LNCaP clone FGC (cell line): ENCODE results near the gene BMP6.

ENCODE experiments used
- DNase-seq: peaks from one replicate; pipeline ENCODE4 v3.0.0-alpha.2; 2011; ENCODE audit warnings: low read depth
- H3K4me3 ChIP-seq: 2 replicates; pipeline ENCODE4 v1.5.1; 2011; ENCODE audit warnings: mild to moderate bottlenecking, low read depth, low read length, control low read depth
- TF ChIP-seq, protein P1 (sequence below): IDR thresholded peaks from 2 replicates; pipeline ENCODE4 v1.5.1; 2012; ENCODE audit warnings: mild to moderate bottlenecking; ENCODE audit not compliant: control insufficient read depth, insufficient read depth; ENCODE audit errors: extremely low read depth

BMP6 gene

DNA sequence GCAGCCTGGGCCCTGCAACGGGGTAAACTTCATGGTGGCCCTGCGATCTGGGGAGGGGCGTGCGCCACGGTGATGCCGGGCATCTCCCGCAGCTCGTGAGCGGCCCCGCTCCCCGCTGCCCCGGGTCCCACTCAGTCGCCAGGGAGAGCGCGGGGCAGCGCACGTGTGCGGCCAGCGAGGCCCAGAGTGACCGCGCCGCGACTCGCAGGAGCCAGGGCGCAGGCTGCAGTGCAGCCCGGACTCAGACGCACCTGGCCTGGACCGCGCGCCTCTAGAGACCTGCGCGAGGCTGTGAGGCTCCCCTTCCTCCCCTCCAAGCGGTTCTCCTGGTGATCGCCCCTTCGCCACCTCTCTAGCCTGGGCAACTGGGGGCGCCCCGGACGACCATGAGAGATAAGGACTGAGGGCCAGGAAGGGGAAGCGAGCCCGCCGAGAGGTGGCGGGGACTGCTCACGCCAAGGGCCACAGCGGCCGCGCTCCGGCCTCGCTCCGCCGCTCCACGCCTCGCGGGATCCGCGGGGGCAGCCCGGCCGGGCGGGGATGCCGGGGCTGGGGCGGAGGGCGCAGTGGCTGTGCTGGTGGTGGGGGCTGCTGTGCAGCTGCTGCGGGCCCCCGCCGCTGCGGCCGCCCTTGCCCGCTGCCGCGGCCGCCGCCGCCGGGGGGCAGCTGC lies 652 bp downstream of the BMP6 start:
- H3K4me3 ChIP-seq = peak overlapping the region; percentile 52
- TF ChIP-seq, protein P1, sequence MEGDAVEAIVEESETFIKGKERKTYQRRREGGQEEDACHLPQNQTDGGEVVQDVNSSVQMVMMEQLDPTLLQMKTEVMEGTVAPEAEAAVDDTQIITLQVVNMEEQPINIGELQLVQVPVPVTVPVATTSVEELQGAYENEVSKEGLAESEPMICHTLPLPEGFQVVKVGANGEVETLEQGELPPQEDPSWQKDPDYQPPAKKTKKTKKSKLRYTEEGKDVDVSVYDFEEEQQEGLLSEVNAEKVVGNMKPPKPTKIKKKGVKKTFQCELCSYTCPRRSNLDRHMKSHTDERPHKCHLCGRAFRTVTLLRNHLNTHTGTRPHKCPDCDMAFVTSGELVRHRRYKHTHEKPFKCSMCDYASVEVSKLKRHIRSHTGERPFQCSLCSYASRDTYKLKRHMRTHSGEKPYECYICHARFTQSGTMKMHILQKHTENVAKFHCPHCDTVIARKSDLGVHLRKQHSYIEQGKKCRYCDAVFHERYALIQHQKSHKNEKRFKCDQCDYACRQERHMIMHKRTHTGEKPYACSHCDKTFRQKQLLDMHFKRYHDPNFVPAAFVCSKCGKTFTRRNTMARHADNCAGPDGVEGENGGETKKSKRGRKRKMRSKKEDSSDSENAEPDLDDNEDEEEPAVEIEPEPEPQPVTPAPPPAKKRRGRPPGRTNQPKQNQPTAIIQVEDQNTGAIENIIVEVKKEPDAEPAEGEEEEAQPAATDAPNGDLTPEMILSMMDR = no peak
- DNase-seq = no peak

DNA sequence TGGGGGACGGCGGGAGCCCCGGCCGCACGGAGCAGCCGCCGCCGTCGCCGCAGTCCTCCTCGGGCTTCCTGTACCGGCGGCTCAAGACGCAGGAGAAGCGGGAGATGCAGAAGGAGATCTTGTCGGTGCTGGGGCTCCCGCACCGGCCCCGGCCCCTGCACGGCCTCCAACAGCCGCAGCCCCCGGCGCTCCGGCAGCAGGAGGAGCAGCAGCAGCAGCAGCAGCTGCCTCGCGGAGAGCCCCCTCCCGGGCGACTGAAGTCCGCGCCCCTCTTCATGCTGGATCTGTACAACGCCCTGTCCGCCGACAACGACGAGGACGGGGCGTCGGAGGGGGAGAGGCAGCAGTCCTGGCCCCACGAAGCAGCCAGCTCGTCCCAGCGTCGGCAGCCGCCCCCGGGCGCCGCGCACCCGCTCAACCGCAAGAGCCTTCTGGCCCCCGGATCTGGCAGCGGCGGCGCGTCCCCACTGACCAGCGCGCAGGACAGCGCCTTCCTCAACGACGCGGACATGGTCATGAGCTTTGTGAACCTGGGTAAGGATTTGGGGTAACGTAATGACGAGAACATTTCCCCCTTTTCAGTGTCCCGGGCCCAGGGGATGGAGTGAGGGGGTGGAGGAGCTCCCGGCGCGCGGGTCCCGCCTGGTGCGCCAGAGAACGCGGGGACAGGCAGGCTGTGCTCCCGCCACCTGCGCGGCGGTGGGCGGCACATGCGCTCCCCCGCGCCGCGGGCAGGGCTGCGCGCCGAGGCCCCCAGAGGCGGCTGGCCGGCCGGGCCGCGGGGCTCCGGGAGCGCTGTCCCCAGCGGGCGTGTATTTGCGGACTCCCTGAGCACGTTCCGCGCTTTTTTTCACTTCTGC lies 1.4 kb downstream of the BMP6 start:
- peak overlapping the region; percentile 32 for H3K4me3 ChIP-seq
- no peak for DNase-seq

GRCh38 chr6:7727946-7728854 lies 2.3 kb downstream of the BMP6 start:
- TF ChIP-seq, protein P1 = no peak
- H3K4me3 ChIP-seq = 0 out of 2 replicates have a peak overlapping the region, but pooled peaks have one; percentile 4
- DNase-seq = no peak

More for the DNA sequence above, 1.4 kb downstream of the BMP6 start:
- TF ChIP-seq, protein P1 = no peak

GRCh38 chr6:7728855-7729590 lies 3.1 kb downstream of the BMP6 start:
- no peak overlapping the region for H3K4me3 ChIP-seq
- no peak for DNase-seq
- TF ChIP-seq, protein P1 = no peak

DNA sequence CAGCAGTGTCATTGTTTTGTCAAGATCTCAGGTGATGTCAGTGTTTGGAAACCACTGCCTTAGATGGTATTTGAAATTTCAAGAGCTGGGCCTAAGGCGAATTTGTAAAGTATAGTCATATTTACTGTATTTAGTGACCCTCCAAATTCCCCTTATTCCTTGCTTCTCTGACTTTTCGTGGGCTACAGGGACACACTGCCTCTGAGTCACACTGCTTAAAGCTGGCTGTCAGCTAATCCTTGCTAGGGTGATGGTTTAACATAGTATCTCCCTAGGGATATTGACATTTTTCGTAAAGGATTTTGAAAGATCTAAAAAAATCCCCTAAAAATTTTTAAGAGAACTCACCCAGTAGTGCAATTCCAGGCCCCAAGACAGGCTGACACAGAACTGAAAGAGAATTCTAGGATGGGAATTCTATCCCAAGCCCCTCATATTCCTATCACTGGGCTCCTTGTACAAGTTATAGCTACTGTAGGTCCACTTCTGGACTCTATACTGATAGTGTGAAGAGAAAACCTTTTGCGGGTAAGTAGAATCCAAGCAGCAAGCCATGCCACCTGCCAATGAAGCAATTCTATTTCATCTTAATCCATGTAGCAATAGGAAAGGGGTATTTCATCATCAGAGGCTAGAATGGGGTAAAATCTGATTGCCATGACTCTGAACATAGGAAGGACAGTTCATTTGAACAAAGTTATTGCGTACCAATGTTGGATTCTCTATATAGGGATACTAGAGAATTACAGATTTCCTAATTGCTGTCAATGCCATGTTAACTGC lies 4.3 kb downstream of the BMP6 start:
- DNase-seq = no peak
- TF ChIP-seq, protein P1 = no peak
- no peak overlapping the region for H3K4me3 ChIP-seq
